NB4 (cell line): ENCODE results near the gene C14orf93.

Source experiments
- DNase-seq: peaks from one replicate; pipeline ENCODE4 v3.0.0; 2010; ENCODE audit warnings: low read depth
- H3K4me3 ChIP-seq: one replicate; pipeline ENCODE4 v1.5.1; 2011; ENCODE audit warnings: mild to moderate bottlenecking, low read depth, low read length, moderate library complexity
- MYC ChIP-seq: IDR thresholded peaks from 2 replicates; pipeline ENCODE4 v1.6.1; 2011; ENCODE audit warnings: low read depth, low read length
- POLR2A ChIP-seq: IDR thresholded peaks from 2 replicates; pipeline ENCODE4 v1.6.1; 2011; ENCODE audit warnings: mild to moderate bottlenecking; ENCODE audit not compliant: insufficient read length; ENCODE audit errors: extremely low read depth
- TF ChIP-seq, protein P1 (sequence below): IDR thresholded peaks from one replicate; pipeline ENCODE4 v1.5.1; 2012; ENCODE audit warnings: low read depth, low read length
- TF ChIP-seq, protein P2 (sequence below): IDR thresholded peaks from 2 replicates; pipeline ENCODE4 v1.6.1; 2011; ENCODE audit warnings: low read depth, low read length

The C14orf93 gene

DNA sequence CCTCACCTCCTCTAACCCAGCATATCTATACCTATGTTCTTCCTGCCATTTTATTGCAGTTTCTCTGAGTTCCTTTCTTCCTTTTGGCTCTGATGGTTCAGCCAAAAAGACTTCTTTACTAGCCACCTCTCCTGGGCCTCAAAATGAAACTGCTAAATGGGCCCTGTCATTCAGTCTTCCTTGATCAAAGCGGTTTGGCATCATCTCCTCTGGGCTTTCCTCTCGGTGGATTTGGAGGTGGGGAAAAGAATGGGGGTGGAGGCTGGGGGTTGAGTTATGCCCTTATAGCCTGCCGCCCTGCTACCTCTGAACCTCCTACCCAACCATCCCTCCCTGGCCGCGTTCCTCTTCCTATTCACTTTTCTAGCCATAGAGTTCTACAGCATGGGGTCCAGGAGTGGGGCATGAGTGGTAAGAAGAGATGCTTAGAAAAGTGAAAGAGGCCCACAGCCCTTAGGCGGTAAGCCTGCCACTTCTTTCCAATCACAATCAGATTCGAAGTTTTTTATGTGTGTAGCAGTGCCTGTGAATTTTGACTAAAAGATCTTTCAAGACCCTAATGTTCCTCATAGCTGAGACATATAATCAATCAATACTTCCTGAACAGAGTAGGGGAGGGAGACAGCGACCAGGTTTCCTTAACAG lies 30.1 kb downstream of the C14orf93 start:
- no peak for DNase-seq
- no peak overlapping the region for H3K4me3 ChIP-seq
- TF ChIP-seq MYC, result no peak
- TF ChIP-seq, protein P1, sequence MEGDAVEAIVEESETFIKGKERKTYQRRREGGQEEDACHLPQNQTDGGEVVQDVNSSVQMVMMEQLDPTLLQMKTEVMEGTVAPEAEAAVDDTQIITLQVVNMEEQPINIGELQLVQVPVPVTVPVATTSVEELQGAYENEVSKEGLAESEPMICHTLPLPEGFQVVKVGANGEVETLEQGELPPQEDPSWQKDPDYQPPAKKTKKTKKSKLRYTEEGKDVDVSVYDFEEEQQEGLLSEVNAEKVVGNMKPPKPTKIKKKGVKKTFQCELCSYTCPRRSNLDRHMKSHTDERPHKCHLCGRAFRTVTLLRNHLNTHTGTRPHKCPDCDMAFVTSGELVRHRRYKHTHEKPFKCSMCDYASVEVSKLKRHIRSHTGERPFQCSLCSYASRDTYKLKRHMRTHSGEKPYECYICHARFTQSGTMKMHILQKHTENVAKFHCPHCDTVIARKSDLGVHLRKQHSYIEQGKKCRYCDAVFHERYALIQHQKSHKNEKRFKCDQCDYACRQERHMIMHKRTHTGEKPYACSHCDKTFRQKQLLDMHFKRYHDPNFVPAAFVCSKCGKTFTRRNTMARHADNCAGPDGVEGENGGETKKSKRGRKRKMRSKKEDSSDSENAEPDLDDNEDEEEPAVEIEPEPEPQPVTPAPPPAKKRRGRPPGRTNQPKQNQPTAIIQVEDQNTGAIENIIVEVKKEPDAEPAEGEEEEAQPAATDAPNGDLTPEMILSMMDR, result no peak
- no peak for TF ChIP-seq POLR2A
- TF ChIP-seq, protein P2, sequence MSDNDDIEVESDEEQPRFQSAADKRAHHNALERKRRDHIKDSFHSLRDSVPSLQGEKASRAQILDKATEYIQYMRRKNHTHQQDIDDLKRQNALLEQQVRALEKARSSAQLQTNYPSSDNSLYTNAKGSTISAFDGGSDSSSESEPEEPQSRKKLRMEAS, result no peak

DNA sequence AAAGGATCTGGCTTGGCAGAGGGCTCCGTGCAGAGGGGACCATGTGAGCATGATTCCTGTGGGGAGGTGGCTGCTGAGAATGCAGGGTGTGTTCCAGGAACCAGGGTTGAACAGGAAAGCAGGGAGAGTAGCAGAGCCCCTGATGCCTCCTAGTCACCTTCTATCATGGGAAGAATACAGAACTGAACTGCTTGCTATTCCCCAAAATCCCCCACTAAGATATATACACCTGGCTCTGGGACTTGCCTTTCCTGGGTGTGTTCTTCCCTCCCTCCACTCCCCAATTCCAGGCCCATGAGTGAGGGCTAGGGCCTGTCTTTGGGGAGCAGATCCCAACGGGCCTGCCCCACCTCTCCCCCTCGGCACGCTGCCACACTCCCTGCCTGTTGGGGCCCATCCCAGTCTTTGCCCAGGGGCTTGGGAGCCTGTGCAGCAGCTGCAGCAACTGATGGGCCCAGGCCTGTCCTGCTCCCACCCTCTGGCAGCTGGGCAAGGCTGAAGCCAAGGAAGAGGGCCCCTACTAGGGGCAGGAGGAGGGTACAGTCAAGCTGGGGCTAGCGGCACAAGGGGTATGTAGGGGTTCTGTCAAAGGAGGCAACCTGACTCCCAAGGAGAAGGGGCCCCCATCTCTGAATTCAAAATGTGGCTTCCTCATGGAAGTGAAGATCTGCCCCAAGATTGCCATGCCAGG lies 30.8 kb downstream of the C14orf93 start:
- TF ChIP-seq, protein P2, result no peak
- TF ChIP-seq, protein P1, result no peak
- TF ChIP-seq MYC (no peak), POLR2A (no peak)
- H3K4me3 ChIP-seq, result no peak overlapping the region
- no peak for DNase-seq

DNA sequence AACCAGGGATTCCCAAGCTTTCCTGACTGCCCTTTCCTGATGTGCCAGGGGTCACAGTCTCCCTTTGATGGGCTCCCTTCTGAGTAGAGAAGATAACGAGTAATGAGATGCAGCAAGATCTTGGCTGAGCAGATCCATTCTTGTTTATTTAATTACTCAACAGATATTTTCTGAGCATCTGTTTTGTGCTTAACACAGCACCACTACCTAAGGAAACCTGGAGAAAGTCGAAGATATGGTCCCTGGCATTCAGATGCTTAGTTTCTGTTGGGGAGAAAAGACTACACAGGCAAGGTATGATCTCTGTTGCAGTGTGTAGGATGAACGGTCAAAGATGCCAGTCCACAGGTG lies 31.5 kb downstream of the C14orf93 start:
- no peak for TF ChIP-seq MYC
- TF ChIP-seq, protein P1, result no peak
- TF ChIP-seq, protein P2, result no peak
- H3K4me3 ChIP-seq, result no peak overlapping the region

DNA sequence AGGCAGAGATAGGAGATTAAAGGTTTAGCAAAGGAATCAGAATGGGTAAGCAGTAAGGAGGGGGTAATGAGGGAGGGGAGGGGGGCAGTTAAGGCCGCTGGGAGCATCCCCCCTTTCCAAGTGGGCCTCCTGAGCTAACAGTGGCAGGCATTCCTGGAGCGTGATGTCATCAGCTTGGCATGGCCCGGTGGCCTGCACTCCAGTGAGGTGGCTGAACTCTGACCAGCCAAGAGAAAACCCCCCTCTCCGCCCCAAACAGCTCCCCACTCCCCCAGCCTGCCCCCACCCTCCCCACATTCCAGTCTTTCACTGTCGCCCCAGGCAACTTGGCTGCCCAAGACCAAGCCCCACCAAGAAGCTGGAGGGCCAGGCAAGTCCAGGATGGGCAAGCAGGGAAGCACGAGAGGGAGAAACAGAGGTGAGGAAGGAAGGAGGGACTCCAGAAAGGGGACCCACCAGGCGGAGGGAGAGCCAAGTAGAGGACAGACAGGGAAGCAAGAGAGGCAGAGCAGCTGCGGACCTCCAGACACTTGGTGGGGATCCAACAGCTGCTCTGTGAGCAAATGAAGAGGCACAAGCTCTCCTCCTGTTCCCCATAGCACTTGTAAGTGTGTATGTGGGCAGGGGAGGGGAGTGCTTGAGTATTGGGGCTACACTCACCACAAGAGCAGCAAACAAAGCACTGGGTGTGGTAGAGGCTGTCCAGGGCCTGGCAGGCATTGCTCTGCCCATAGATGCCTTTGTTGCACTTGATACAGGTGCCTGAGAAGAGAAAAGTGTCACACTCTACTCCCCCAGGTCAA lies 32.1 kb downstream of the C14orf93 start:
- DNase-seq, result no peak
- TF ChIP-seq MYC (no peak), POLR2A (no peak)
- TF ChIP-seq, protein P1, result no peak
- TF ChIP-seq, protein P2, result no peak
- no peak overlapping the region for H3K4me3 ChIP-seq

More for the DNA sequence above, 31.5 kb downstream of the C14orf93 start:
- no peak for DNase-seq

DNA sequence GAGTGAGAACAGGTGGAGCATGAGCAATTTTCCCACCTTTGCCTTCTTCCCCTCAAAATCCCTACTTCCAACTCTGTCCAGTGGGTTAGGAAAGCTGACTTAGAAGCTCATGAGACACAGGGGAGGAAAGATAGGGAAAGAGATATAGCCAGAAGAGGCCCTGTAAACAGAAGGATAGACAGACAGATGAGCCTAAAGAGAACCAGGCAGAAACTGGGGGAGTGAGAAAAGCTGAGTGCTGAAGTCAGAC lies 32.6 kb downstream of the C14orf93 start:
- no peak for DNase-seq
- H3K4me3 ChIP-seq, result no peak overlapping the region
- TF ChIP-seq POLR2A (no peak), MYC (no peak)
- TF ChIP-seq, protein P2, result no peak
- TF ChIP-seq, protein P1, result no peak
